T-helper 1 cell treated with Interleukin-12 subunit alpha and Interleukin-12 subunit beta and Interleukin-4 antibody, amounts not matched to agents 30 ng/mL and 1 ng/mL, for 36 hours (primary cell): ENCODE data around the gene ALDOA. TPM values are rescaled to one million over a fixed set of nuclear protein-coding genes. Genes with fewer than 3 reads are reported as not detected.

Experiments used
- intact Hi-C: fragments of 100-400 bp; cut with micrococcal nuclease; formaldehyde crosslinking; loops from one replicate; pipeline ENCODE4 v1.15.1; 2024
- total RNA-seq: library from RNA; stranded (reverse); gene quantifications from 2 replicates; pipeline ENCODE4 v1.2.3, GENCODE V29; 2022

Gene ALDOA
- total RNA-seq, 1 donor from 2014 or later = 1,204 TPM

- intact Hi-C loops = no loop called here
Observed at GRCh38 chr16:30088237-30088831, 22.8 kb downstream of the ALDOA start.

GRCh38 chr16:30088832-30089624 is 23.5 kb downstream of the ALDOA start:
- intact Hi-C loops = no loop called here

GRCh38 chr16:30090610-30091331 is 25.2 kb downstream of the ALDOA start:
- intact Hi-C loops = loop anchor here (1.0 to 10.0 kb wide), 3 partner anchors 281 to 564 kb away; partner anchors contain the start of genes FBRS and PRR14

- intact Hi-C loops = loop anchor here (1.0 to 10.0 kb wide), 7 partner anchors 15 to 563 kb away; partner anchors contain the start of genes ALDOA, CORO1A, FBRS and KCTD13
Observed at GRCh38 chr16:30091474-30092372, 26.2 kb downstream of the ALDOA start, which contains the start of gene TBX6. TSS of gene TBX6 (minus strand) at chr16:30091924. CDS start at chr16:30091193, 731 bp downstream.

- intact Hi-C loops = loop anchor here (1.0 to 10.0 kb wide), 6 partner anchors 16 to 562 kb away; partner anchors contain the start of genes ALDOA, CORO1A, FBRS and KCTD13
Observed at GRCh38 chr16:30092373-30093010, 26.9 kb downstream of the ALDOA start.

GRCh38 chr16:30094541-30095165 is 29.1 kb downstream of the ALDOA start:
- intact Hi-C loops = loop anchor here (10.0 kb wide), 1 partner anchor 560 kb away; the partner anchor contains the start of genes FBRS and PRR14

- intact Hi-C loops = loop anchor here (1.0 to 10.0 kb wide), 5 partner anchors 19 to 559 kb away; partner anchors contain the start of genes ALDOA, FBRS, MAPK3 and PRR14
Observed at GRCh38 chr16:30095166-30096078, 29.9 kb downstream of the ALDOA start.

- intact Hi-C loops = loop anchor here (1.0 to 10.0 kb wide), 5 partner anchors 20 to 559 kb away; partner anchors contain the start of genes ALDOA, FBRS, MAPK3 and PRR14
Observed at GRCh38 chr16:30096105-30096861, 30.7 kb downstream of the ALDOA start, which contains the start of gene YPEL3. TSS of gene YPEL3 (minus strand) at chr16:30096213. CDS start at chr16:30095482, 731 bp downstream.

- intact Hi-C loops = loop anchor here (1.0 to 10.0 kb wide), 5 partner anchors 21 to 558 kb away; partner anchors contain the start of genes ALDOA, FBRS, MAPK3 and PRR14
Observed at GRCh38 chr16:30096862-30097563, 31.5 kb downstream of the ALDOA start.

GRCh38 chr16:30104090-30104489 is 38.5 kb downstream of the ALDOA start:
- intact Hi-C loops = no loop called here

- intact Hi-C loops = no loop called here
Observed at GRCh38 chr16:30104492-30104891, 38.9 kb downstream of the ALDOA start.

- intact Hi-C loops = no loop called here
Observed at GRCh38 chr16:30108059-30108850, 42.7 kb downstream of the ALDOA start.

GRCh38 chr16:30110661-30111060 is 45.1 kb downstream of the ALDOA start:
- intact Hi-C loops = no loop called here

GRCh38 chr16:30112197-30113030 is 46.9 kb downstream of the ALDOA start:
- intact Hi-C loops = no loop called here
